Measurements from ENCODE around the gene DGUOK.
"Not testable (repeated sequence)": the region's sequence is repeated elsewhere in the genome, so short reads cannot be mapped to it uniquely, and the experiment has no call there.

The DGUOK gene

DNA sequence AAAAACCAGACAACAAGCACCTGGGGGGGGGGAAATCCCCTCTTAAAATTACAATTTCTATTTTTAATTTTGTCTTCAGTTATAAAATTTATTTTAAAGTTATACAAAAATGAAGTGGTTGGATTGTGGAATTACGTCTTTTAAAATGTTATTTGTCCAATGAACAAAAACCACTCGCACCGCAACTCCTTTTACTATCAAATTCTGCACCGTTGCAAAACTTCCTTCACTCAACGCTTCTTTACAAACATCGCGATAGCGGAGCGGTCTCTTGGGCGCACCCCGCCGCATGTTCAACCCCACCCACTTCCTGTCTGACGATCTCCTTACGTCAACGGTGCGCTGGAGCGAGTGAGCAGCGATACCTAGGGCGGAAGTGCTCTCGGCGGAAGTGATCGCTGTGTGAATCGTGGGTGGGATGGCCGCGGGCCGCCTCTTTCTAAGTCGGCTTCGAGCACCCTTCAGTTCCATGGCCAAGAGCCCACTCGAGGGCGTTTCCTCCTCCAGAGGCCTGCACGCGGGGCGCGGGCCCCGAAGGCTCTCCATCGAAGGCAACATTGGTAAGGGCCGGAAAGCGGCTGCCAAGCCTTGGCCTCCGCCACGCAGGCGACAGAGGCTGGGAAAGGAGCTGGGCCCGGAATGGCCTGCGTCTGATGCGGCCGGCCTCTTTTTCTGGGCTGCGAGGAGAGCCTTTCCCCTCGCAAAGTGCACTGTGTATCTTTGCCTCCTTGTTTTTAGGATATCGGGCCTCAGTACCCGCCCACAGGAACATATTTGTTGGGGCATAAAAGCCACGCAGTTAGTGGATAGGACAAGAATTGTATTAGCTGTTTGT is at the start of gene DGUOK:
Gene DGUOK, plus strand, starts transcription at position 388 of the 835 bp plus-strand sequence. Its CDS starts 31 bp downstream, at position 419.
- DNase-seq, result peak; percentile 98

DNA sequence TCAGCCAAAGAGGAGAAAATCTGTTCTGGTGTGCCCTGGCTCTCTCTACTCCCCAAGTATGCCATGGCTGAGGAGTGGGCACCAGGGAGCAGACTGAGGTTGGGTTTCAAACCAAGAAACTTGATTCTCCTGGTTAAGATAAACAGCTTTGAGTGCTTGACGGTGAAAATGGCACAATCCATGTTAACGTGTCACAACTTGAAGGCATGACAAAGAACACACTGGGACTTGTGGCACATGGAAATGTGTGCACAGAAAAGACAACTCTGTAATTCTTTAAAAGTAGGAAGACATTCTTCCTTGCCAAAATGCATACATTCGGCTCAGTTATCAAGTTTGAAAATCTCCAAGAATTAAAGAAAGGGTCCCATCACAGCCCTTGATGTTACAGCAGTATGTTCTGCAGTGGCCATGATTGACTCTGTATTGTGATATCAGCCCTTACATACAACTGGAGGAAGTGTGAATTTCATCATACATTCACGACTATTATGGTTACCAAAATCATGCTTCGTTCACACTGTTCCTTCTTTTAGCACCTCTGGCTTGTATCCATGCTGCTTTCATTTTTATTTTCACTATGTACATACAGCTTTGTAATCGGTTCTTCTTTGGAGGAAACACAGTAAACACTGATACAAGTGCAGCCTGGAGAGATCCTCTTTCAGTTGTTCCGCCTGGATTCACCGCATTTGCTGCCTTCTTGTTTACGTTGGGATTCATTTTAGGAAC is 49.4 kb upstream of the DGUOK start:
- peak in 1 of 2 donors; percentile 1 for DNase-seq

DNA sequence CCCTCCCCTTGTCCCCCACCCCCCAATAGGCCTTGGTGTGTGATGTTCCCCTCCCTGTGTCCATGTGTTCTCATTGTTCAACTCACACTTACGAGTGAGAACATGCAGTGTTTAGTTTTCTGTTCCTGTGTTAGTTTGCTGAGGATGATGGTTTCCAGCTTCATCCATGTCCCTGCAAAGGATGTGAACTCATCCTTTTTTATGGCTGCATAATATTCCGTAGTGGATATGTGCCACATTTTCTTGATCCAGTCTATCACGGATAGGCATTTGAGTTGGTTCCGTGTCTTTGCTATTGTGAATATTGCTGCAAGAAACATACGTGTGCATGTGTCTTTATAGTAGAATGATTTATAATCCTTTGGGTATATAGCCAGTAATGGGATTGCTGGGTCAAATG is 48.7 kb upstream of the DGUOK start:
- DNase-seq, result not testable (repeated sequence)

- DNase-seq, result no peak
These were observed 41.3 kb upstream of the DGUOK start for GRCh38 chr2:73885406-73885805.

DNA sequence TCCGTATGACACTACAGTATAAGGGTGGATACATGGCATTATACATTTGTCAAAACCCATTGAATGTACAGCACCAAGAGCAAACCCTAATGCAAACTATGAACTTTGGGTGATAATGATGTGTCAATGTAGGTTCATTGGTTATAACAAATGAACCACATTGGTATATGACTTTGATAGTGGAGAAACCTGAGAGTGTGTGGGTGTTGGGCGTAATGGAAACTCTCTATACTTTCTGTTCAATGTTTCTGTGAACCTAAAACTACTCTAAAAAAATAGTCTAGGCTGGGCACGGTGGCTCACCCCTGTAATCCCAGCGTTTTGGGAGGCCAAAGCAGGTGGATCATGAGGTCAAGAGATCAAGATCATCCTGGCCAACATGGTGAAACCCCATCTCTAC is 40.3 kb upstream of the DGUOK start:
- no peak for DNase-seq

DNA sequence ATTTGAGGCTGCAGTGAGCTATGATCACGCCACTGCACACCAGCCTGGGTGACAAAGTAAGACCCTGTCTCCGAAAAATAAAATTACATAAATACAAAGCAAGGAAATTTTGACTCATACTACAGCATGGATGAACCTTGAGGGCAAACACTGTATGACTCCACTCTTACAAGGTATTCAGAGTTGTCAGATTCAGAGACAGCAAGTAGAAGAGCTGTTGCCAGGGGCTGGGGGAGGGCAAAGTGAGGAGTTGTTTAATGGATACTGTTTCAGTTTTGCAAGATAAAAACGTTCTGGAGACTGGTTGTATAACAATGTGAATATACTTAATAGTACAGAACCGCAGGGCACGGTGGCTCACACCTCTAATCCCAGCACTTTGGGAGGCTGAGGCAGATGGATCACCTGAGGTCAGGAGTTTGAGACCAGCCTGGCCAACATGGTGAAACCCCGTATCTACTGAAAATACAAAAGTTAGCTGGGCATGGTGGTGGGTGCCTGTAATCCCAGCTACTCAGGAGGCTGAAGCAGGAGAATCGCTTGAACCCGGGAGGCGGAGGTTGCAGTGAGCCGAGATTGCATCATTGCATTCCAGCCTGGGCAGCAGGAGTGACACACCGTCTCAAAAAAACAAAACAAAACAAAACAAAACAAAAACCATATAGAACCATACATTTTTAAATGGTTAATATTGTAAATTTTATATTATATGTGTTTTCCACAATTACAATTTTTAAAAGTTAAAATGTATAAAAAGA is 38.9 kb upstream of the DGUOK start:
- DNase-seq, result not testable (repeated sequence)

GRCh38 chr2:73888388-73888787 is 38.3 kb upstream of the DGUOK start:
- no peak for DNase-seq

- no peak for DNase-seq
These were observed 37.5 kb upstream of the DGUOK start for GRCh38 chr2:73889206-73889605.

DNA sequence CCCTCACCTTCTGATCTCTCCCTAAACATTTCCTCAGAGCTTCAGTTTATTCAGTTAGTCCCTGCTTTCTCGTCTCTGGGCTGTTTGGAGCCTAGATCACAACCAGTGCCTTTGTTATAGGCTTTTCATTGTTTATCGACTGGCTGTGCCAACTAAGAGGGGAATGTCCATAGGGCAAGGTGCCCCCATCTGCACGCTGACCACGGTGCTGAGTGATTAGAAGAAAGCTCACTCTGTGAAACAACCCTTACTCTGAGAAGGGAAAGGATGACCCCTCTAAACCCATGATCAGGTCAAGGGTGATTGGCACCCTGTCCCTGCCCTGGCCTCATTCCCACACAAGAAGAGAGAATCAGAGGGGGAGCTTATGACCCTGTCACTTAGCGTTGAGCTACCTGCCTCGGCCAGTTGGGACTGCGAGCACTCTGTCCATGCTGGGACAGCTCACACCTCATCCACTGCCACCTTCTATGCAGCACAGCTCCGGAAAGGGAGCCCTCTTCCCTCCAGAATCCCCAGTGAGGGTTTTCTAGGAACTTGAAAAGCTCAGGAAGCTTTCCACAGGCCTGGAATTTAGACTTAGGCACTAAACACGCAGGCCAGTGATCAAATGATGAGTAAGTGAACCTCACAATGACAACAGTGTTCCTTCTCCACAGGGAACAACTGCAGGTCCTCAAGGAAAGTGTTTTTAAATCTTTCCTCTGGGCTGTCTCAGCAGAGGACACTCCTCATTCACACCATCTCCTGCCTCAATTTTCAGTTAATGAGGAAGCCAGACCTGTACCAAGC is 36.2 kb upstream of the DGUOK start:
- no peak for DNase-seq

GRCh38 chr2:73891276-73891901 is 35.3 kb upstream of the DGUOK start:
- no peak for DNase-seq

GRCh38 chr2:73892631-73893329 is 33.9 kb upstream of the DGUOK start, which contains the start of gene ACTG2:
Gene ACTG2, plus strand, starts transcription at chr2:73893008. Its CDS starts 8,304 bp downstream, at chr2:73901312.
- no peak for DNase-seq

- no peak for DNase-seq
These were observed 32.8 kb upstream of the DGUOK start for GRCh38 chr2:73893764-73894474.

GRCh38 chr2:73894475-73894850 is 32.2 kb upstream of the DGUOK start:
- no peak for DNase-seq

DNA sequence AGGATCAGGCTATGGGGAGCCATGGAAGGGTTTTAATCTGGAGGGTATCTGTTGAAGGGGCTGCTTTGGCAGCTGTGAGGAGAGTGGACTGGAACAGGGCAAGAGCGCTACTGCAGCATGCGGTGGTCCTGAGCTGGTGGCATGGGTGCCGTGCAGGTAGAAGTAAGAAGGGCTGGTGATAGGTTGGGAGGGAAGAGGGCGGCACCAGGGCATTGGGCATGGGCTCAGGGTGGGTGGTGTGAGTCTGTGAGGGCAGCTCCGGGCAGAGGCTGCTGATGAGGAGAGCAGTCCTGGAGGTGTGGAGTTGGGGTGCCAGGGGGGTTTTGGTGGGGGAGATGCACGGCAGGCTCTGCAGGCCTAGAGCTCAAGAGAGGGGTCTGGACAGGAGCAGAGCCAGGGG is 31.8 kb upstream of the DGUOK start:
- no peak for DNase-seq

GRCh38 chr2:73895473-73895872 is 31.2 kb upstream of the DGUOK start:
- DNase-seq, result no peak

DNA sequence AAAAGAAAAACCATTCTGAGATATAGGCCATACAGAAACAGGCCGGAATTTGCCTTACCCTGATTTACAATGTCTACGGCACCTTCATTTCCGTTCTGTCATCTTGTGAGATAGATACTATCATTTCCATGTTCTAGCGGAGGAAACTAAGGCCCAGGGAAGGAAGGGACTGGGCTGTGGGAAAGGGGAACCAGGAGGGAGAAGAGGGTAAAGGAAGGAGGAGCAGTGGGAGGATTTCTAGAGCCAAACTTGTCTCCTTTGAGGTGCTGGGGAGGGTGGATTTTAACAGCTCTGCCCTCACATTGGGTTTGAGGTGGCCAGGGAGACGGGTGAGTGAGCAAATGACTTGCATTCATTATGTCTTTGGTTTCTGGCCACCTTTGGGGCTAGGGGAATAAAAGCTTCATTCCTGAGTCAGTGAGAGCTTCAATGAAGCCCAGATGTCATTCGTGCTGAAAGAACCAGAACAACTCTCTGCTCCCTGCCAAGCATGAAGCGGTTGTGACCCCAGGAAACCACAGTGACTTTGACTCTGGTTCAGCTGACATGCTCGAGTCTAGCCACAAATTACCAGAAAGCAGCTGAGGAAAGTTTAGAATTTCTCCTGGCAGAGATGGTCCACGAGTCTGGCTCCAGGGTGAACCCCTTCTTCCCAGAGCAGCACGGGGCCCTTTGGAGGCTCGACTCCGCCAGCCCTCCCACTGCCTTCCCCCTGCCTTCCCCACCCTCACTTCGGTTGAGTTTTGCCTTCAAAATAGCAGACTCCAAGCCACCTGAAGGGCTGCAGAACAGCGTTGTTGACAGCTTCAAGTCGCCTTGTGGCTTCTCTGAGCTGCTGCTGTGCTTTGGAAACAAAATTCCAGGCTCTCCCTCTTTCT is 30.1 kb upstream of the DGUOK start:
- peak in 1 of 2 donors; percentile 35 for DNase-seq

DNA sequence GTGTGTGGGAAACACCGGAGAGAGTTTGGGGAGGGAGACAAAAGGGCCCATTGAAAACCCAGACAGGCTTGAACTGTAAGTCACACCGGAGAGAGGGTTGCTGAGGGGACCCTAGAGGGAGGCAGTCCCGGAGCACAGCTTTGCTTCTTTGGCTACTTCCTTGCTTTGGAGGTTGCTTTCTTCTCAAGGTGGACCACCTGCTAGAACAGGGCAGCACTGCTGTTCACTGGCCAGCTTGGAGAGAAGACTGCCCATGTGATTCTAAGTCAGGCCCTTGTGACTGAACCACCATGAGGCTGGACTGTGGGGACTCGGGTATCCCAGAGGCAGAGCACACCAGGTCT is 29.5 kb upstream of the DGUOK start:
- no peak for DNase-seq

DNA sequence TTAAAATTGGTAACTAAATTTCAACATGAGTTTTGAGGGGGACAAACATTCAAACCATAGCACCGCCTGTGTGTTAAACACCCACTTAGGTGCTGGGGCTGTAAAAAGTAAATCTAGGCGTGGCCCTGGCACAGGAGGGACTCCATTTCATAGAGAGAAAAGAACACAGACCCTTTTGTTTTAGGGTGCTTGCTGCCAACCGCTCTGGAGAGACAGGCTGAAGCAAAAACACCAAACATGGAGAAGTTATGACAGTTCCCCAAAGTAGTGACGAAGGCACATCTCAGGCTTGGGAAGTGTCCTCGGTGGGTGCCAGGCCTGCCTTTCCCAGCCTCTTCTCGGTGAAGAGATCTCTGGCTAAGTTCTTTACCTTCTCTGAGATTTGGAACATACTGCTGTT is 28.7 kb upstream of the DGUOK start:
- no peak for DNase-seq

DNA sequence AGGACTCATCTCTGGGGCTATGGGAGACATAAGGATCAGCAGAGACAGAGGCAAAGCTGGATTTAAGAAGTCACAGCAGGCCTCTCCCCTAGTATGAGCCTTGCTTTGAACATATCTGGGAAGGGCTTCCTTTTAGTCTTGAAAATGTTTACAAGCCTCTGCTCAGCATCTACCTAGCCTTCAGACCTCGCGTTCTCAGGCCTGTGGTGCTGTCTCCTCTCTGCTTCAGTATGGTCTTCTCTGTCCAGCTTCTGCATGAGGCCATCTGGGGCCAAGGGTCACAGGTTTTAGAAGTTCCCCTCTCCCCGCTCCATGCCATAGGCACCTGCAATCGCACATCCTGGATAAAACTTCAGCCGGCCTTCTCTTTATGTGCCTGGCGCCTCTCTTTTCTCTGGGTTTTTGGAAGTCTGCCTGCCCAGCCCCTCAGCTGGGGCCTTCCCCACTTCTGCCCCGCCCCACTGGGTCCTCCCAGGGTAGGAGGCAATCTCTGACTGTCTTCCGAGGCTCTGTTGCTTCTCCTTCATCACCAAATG is 26.8 kb upstream of the DGUOK start:
- DNase-seq, result no peak

DNA sequence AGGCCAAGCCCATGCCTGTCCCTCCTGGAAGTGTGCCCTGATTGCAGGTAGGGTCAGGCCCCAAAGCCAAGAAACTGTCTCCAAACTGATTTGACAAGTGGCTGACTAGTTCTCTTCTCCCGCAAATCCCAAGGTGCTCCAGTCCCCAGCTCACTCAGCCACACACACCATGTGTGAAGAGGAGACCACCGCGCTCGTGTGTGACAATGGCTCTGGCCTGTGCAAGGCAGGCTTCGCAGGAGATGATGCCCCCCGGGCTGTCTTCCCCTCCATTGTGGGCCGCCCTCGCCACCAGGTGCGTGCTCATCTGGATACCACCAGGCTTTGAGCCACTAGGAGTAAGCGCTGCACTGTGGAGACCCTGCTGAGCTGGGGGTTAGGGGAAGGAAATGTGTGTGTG is 25.5 kb upstream of the DGUOK start:
- no peak for DNase-seq

Data from CD4-positive, alpha-beta T cell treated with Interferon alpha-2 for 1 hour (primary cell).